ENCODE data around the gene LASP1.

GRCh38 chr17:38867968-38868816 lies 1.7 kb upstream of the LASP1 start:
- TF ChIP-seq, protein P1, sequence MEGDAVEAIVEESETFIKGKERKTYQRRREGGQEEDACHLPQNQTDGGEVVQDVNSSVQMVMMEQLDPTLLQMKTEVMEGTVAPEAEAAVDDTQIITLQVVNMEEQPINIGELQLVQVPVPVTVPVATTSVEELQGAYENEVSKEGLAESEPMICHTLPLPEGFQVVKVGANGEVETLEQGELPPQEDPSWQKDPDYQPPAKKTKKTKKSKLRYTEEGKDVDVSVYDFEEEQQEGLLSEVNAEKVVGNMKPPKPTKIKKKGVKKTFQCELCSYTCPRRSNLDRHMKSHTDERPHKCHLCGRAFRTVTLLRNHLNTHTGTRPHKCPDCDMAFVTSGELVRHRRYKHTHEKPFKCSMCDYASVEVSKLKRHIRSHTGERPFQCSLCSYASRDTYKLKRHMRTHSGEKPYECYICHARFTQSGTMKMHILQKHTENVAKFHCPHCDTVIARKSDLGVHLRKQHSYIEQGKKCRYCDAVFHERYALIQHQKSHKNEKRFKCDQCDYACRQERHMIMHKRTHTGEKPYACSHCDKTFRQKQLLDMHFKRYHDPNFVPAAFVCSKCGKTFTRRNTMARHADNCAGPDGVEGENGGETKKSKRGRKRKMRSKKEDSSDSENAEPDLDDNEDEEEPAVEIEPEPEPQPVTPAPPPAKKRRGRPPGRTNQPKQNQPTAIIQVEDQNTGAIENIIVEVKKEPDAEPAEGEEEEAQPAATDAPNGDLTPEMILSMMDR (conservative IDR thresholded peaks at IDR 0.05; ENCODE audit: low read depth in 2 of 2) = no peak
- TF ChIP-seq ZNF114 (CRISPR knock-in tag; IDR thresholded peaks at IDR 0.05) (no peak), EZH2 (IDR thresholded peaks at IDR 0.05; ENCODE audit: low read depth, unreplicated experiment) (no peak), EZH2phosphoT487 (IDR thresholded peaks at IDR 0.05; ENCODE audit: unreplicated experiment) (no peak), ZNF331 (CRISPR knock-in tag; IDR thresholded peaks at IDR 0.05; ENCODE audit: low read depth) (no peak), POLR2AphosphoS5 (IDR thresholded peaks at IDR 0.05; ENCODE audit: low read depth) (no peak), CREB1 (CRISPR knock-in tag; IDR thresholded peaks at IDR 0.05; ENCODE audit: low read depth) (no peak), ETS1 (IDR thresholded peaks at IDR 0.05) (no peak), NANOG (IDR thresholded peaks at IDR 0.05; ENCODE audit: borderline replicate concordance) (no peak)
- TF ChIP-seq, protein P2, sequence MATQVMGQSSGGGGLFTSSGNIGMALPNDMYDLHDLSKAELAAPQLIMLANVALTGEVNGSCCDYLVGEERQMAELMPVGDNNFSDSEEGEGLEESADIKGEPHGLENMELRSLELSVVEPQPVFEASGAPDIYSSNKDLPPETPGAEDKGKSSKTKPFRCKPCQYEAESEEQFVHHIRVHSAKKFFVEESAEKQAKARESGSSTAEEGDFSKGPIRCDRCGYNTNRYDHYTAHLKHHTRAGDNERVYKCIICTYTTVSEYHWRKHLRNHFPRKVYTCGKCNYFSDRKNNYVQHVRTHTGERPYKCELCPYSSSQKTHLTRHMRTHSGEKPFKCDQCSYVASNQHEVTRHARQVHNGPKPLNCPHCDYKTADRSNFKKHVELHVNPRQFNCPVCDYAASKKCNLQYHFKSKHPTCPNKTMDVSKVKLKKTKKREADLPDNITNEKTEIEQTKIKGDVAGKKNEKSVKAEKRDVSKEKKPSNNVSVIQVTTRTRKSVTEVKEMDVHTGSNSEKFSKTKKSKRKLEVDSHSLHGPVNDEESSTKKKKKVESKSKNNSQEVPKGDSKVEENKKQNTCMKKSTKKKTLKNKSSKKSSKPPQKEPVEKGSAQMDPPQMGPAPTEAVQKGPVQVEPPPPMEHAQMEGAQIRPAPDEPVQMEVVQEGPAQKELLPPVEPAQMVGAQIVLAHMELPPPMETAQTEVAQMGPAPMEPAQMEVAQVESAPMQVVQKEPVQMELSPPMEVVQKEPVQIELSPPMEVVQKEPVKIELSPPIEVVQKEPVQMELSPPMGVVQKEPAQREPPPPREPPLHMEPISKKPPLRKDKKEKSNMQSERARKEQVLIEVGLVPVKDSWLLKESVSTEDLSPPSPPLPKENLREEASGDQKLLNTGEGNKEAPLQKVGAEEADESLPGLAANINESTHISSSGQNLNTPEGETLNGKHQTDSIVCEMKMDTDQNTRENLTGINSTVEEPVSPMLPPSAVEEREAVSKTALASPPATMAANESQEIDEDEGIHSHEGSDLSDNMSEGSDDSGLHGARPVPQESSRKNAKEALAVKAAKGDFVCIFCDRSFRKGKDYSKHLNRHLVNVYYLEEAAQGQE (IDR thresholded peaks at IDR 0.05; ENCODE audit: unreplicated experiment) = no peak
- TF ChIP-seq, protein P3, sequence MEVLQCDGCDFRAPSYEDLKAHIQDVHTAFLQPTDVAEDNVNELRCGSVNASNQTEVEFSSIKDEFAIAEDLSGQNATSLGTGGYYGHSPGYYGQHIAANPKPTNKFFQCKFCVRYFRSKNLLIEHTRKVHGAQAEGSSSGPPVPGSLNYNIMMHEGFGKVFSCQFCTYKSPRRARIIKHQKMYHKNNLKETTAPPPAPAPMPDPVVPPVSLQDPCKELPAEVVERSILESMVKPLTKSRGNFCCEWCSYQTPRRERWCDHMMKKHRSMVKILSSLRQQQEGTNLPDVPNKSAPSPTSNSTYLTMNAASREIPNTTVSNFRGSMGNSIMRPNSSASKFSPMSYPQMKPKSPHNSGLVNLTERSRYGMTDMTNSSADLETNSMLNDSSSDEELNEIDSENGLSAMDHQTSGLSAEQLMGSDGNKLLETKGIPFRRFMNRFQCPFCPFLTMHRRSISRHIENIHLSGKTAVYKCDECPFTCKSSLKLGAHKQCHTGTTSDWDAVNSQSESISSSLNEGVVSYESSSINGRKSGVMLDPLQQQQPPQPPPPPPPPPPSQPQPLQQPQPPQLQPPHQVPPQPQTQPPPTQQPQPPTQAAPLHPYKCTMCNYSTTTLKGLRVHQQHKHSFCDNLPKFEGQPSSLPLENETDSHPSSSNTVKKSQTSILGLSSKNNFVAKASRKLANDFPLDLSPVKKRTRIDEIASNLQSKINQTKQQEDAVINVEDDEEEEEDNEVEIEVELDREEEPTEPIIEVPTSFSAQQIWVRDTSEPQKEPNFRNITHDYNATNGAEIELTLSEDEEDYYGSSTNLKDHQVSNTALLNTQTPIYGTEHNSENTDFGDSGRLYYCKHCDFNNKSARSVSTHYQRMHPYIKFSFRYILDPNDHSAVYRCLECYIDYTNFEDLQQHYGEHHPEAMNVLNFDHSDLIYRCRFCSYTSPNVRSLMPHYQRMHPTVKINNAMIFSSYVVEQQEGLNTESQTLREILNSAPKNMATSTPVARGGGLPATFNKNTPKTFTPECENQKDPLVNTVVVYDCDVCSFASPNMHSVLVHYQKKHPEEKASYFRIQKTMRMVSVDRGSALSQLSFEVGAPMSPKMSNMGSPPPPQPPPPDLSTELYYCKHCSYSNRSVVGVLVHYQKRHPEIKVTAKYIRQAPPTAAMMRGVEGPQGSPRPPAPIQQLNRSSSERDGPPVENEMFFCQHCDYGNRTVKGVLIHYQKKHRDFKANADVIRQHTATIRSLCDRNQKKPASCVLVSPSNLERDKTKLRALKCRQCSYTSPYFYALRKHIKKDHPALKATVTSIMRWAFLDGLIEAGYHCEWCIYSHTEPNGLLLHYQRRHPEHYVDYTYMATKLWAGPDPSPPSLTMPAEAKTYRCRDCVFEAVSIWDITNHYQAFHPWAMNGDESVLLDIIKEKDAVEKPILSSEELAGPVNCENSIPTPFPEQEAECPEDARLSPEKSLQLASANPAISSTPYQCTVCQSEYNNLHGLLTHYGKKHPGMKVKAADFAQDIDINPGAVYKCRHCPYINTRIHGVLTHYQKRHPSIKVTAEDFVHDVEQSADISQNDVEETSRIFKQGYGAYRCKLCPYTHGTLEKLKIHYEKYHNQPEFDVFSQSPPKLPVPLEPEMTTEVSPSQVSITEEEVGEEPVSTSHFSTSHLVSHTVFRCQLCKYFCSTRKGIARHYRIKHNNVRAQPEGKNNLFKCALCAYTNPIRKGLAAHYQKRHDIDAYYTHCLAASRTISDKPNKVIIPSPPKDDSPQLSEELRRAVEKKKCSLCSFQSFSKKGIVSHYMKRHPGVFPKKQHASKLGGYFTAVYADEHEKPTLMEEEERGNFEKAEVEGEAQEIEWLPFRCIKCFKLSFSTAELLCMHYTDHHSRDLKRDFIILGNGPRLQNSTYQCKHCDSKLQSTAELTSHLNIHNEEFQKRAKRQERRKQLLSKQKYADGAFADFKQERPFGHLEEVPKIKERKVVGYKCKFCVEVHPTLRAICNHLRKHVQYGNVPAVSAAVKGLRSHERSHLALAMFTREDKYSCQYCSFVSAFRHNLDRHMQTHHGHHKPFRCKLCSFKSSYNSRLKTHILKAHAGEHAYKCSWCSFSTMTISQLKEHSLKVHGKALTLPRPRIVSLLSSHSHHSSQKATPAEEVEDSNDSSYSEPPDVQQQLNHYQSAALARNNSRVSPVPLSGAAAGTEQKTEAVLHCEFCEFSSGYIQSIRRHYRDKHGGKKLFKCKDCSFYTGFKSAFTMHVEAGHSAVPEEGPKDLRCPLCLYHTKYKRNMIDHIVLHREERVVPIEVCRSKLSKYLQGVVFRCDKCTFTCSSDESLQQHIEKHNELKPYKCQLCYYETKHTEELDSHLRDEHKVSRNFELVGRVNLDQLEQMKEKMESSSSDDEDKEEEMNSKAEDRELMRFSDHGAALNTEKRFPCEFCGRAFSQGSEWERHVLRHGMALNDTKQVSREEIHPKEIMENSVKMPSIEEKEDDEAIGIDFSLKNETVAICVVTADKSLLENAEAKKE (CRISPR knock-in tag; IDR thresholded peaks at IDR 0.05) = no peak

Data from GM23338 (cell line).